ENCODE measurements around the gene IFIT1.

DNA sequence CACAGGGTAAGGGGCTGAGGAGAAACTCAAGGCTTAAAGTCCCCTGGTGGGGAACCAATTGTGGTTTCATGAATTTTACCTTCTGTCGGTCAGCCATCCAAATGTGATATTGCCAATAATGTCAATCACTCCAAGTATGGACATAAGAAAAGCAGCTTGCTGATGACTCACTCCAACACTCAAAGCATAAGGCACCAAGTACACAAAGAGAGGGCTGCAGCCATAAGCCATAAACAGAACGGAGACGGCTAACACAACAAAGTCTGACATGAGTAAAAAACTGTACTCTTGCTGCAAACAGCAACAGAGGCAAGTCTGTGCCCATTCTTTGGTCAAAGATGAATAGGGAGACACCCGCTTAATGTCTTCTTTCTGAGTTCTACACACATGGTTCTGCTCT is 46.1 kb downstream of the IFIT1 start:
- TF ChIP-seq, protein P1, sequence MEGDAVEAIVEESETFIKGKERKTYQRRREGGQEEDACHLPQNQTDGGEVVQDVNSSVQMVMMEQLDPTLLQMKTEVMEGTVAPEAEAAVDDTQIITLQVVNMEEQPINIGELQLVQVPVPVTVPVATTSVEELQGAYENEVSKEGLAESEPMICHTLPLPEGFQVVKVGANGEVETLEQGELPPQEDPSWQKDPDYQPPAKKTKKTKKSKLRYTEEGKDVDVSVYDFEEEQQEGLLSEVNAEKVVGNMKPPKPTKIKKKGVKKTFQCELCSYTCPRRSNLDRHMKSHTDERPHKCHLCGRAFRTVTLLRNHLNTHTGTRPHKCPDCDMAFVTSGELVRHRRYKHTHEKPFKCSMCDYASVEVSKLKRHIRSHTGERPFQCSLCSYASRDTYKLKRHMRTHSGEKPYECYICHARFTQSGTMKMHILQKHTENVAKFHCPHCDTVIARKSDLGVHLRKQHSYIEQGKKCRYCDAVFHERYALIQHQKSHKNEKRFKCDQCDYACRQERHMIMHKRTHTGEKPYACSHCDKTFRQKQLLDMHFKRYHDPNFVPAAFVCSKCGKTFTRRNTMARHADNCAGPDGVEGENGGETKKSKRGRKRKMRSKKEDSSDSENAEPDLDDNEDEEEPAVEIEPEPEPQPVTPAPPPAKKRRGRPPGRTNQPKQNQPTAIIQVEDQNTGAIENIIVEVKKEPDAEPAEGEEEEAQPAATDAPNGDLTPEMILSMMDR (conservative IDR thresholded peaks at IDR 0.05) = no peak
- TF ChIP-seq EZH2 (IDR thresholded peaks at IDR 0.05; ENCODE audit: low read depth) = no peak

Measured in PC-9 (cell line).